NCI-H1930 (cell line): Measurements from ENCODE around the gene BLTP2.
"Not testable (repeated sequence)": the region's sequence is repeated elsewhere in the genome, so short reads cannot be mapped to it uniquely, and the experiment has no call there.

ENCODE experiments used
- DNase-seq, 2 experiments: peaks; one replicate each; lab custom pipeline; 2025; lab: John Stamatoyannopoulos, UW

The BLTP2 gene

GRCh38 chr17:28646039-28646754, 1.2 kb upstream of the BLTP2 start:
- DNase-seq: no peak

DNA sequence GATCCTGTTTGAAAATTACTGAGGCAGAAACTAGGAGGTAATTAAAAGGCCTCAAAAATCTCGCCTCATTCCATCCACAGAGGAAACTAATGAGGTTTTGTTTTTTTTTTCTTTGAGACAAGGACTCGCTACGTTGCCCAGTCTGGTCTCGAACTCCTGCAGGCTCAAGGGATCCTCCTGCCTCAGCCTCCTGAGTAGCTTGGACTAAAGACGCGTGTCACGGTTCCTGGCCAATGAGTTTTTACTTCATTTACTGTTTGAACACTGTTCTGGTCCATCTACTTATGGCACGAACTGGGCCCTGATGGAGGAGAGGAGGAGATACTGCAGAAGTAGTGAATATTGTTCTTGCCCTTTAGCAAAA, 600 bp upstream of the BLTP2 start:
- DNase-seq: no peak

DNA sequence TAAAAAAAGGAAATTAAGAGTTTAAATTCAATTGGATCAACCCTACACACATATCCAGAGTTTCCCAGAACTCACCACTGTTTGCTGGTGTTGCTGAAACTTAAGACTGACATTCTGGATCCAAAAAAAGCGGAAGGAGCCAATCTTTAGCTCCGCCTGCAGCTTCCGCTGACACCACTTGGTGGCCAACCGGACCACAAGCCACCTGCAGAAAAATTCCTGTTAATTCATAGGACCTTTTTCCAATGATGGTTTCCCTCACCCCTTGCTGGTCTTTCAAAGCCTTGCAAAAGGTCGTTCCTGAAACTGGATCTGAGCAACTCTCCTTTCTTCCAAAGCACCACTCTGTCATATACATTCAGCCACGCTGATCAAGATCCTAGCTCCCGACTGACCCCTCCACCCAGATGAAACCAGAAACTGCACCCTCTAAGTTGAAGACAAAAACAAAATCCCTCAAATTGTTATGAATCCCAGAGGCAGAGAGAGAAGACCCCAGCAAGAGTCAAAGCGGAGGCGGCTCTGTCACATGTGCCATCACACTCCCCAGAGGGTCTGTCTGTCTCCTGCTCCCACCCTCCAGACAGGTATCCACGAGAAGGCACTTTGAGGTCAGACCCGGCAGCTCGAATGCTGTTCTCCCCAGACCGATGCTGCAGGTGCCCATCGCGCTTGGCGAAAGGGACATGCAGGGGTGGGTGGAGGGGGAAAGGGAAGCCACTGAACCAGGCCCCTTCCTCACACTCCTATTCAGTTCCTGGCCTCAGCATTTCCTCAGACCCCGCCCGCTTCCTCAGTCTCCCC, 773 bp downstream of the BLTP2 start:
- DNase-seq: peak in 1 of 2 experiments; percentile 7

DNA sequence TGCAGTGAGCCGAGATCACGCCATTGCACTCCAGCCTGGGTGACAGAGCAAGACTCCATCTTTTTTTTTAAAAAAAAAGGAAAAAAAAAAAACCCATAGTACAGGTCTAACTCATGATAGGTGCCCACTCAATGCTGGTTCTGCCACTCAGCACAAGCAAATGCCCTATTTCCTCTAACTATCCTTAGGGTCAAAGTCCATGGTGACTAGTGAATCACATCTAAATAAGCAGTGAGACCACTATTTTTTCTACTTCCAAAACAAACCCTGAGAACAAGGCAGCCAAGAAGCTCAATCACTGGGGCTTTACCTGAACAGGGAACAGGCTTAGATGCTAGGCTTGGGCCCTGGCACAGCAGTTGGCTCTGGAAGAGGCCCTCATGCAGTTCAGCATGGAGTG, 3.4 kb downstream of the BLTP2 start:
- no peak for DNase-seq

GRCh38 chr17:28635506-28635905, 9.5 kb downstream of the BLTP2 start:
- DNase-seq: no peak

DNA sequence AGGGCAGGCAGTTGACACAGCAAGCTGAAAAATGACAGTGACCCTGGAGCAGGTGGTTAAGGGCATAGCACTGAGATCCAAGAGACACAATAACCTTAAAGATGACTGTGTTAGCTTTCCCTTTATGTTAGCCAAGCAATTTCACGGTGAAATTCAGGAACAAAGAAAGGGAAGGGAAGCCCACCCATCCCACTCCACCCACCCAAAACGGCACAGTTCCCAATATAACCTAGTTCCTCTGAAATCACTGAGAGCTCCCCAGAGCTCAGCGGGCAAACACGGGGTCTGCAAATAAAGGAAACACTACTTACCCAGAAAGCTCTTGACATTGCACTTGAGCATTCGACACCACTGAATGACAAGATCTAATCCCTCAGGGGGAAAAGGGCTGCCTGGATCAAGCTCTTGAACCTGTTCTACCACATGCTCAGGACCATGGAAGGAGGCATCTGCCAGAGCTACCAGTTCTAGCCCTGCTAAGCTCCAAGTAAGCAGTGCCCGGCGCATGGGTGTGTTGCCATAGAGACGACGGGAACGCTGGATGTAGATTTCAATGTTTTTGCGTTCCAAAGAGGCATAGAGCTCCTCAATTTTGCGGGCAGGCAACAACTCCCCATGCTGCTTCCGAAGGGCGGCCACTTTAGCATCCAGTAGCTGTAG, 10.6 kb downstream of the BLTP2 start:
- DNase-seq: no peak

GRCh38 chr17:28626818-28627217, 18.1 kb downstream of the BLTP2 start:
- no peak for DNase-seq

- DNase-seq: no peak
Observed at GRCh38 chr17:28624148-28624547, 20.8 kb downstream of the BLTP2 start.

DNA sequence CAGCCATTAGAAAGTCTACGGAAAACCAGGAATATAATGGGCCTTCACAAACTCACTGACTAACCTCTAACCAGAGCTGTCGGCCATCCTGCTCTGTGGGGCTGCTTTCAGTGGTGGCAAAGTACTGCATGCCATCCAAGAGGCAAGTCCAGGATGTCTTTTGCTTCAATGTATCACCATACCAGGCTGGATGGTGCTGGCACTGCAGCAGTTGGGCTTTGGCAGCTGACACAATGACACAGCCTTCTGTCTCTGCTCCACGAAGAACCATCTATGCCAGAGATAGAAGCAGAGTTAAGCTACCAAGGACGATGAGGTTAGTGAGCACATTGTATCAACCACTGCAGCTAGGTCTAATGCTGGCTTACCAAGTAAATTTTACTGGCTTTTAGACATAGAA, 21.3 kb downstream of the BLTP2 start:
- no peak for DNase-seq

- no peak for DNase-seq
Observed at GRCh38 chr17:28622186-28622585, 22.8 kb downstream of the BLTP2 start.

DNA sequence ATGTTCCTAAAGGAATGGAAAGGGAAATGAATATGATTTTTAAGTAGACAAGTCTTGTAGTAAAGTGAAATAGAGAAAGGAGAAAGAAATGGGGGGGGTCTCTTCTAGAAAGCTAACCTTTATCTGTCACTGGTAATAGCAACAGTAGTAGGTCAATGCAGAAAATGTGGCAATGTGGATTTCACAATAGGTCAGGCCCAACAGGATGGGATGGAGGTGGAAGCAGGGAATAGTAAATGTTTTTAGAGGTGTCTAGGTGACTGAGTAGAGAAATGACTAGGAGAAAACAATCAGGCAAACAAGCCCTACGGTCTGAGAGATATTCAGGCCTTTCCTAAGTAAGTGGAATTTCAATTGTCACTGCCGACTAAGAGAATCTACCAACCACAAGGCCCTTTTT, 24.9 kb downstream of the BLTP2 start:
- no peak for DNase-seq

GRCh38 chr17:28618464-28618863, 26.5 kb downstream of the BLTP2 start:
- no peak for DNase-seq

DNA sequence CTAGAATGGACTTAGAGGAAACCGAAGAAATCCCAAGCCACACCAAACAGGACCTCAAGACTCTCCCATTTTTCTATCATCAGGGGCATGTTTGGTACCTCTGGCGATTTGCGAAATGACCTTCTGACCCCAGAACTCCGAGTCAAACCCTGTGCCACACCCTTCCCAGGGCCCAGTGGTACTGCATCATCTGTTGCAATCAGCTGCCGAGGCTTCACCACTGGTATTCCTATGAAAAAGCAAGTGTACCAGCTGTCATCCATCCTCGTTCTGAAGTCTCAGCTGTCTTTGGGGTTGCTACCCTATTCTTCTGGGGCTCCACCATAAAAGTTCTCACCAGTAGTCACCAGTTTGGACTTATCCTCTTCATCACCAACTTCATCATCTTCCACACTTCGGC, 28.7 kb downstream of the BLTP2 start:
- no peak for DNase-seq

- DNase-seq: no peak
Observed at GRCh38 chr17:28615260-28615940, 29.6 kb downstream of the BLTP2 start.

GRCh38 chr17:28613931-28614381, 31.0 kb downstream of the BLTP2 start, which contains the start of gene RSKR:
TSS of gene RSKR (minus strand) at chr17:28614185. CDS start at chr17:28614161, 24 bp downstream.
- DNase-seq: no peak

GRCh38 chr17:28612936-28613872, 31.8 kb downstream of the BLTP2 start:
- peak; percentile 5 to 19 for DNase-seq

DNA sequence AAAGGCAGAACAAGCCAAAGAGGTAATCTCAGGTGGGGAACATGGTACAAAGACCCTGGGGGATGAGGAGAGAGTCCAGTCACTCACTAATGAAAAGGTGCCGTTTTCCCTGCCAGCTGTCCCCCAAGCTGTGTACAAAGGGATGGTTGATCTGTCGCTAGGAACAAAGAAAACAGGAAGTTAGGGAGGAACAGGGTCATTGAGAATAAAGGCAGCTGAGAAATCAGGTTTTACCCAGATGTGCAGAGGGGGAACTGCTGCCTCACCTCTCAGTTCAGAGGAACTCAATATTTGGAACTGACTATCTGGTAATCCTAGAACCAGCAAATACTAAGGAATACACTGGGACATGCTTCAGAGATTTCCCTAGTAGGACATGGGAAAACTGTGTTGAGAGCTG, 32.4 kb downstream of the BLTP2 start:
- no peak for DNase-seq

GRCh38 chr17:28610376-28610775, 34.6 kb downstream of the BLTP2 start:
- no peak for DNase-seq

GRCh38 chr17:28604031-28604430, 40.9 kb downstream of the BLTP2 start:
- DNase-seq: not testable (repeated sequence)

- DNase-seq: peak in 1 of 2 experiments; percentile 51
Observed at GRCh38 chr17:28599311-28600184, 45.4 kb downstream of the BLTP2 start.
